ENCODE measurements around the gene CCDC92B.

- TF ChIP-seq EP300 (IDR thresholded peaks at IDR 0.05) (no peak), CTCF (IDR thresholded peaks at IDR 0.05) (no peak)
Measured at GRCh38 chr17:2776589-2777241, 27.3 kb upstream of the CCDC92B start.

All from tibial nerve (tissue), 4 donors.